Suprapubic skin (tissue), 4 donors: Measurements from ENCODE around the gene WHRN. TPM values are rescaled to one million over a fixed set of nuclear protein-coding genes. Genes with fewer than 3 reads are reported as not detected.

Experiments used
- DNase-seq, 2 donors: peaks; one replicate each; pipeline ENCODE4 v3.0.0-alpha.2; 2019; ENCODE audit warnings: low spot score in 2 of 2
- H3K27ac ChIP-seq: fragments of 200-600 bp; sonication (generic); one replicate; pipeline ENCODE4 v1.5.1; 2019
- H3K27me3 ChIP-seq: fragments of 200-600 bp; sonication (generic); one replicate; pipeline ENCODE4 v1.5.1; 2019
- H3K36me3 ChIP-seq: fragments of 200-600 bp; sonication (generic); one replicate; pipeline ENCODE4 v1.5.1; 2019
- H3K4me1 ChIP-seq: fragments of 200-600 bp; sonication (generic); one replicate; pipeline ENCODE4 v1.5.1; 2019
- H3K4me3 ChIP-seq: fragments of 200-600 bp; sonication (generic); one replicate; pipeline ENCODE4 v1.5.1; 2019; ENCODE audit warnings: mild to moderate bottlenecking
- H3K9me3 ChIP-seq: fragments of 200-600 bp; sonication (generic); one replicate; pipeline ENCODE4 v1.5.1; 2019
- CTCF ChIP-seq, 2 donors: fragments of 200-600 bp in 1 of 2; fragments of 450-650 bp in 1 of 2; sonication (generic) in 1 of 2; IDR thresholded peaks; one replicate each; pipeline ENCODE4 v1.5.1; 2016 to 2019; ENCODE audit warnings: antibody characterized with exemption in 2 of 2, mild to moderate bottlenecking in 1 of 2, moderate library complexity in 1 of 2
- EP300 ChIP-seq: sonication (generic); formaldehyde crosslinking; IDR thresholded peaks from one replicate; pipeline ENCODE4 v1.6.1; 2017; ENCODE audit warnings: antibody characterized with exemption
- POLR2A ChIP-seq, 2 donors: fragments of 450-650 bp; IDR thresholded peaks; one replicate each; pipeline ENCODE4 v1.6.1; 2017; ENCODE audit warnings: antibody characterized with exemption in 2 of 2, mild to moderate bottlenecking in 2 of 2, moderate library complexity in 2 of 2
- POLR2AphosphoS5 ChIP-seq, 3 donors: sonication (generic); formaldehyde crosslinking; IDR thresholded peaks; one replicate each; pipeline ENCODE4 v1.6.1; 2017; ENCODE audit warnings: antibody characterized with exemption in 3 of 3
- WGBS: methylation state at CpG from one replicate; pipeline ENCODE4 v1.1.5; 2018; 5-methylcytosine and 5-hydroxymethylcytosine counted together
- total RNA-seq, 4 donors: library from RNA; depleted of rRNA; stranded (reverse); fragments of >200 nt; gene quantifications; one replicate each; pipeline ENCODE4 v1.1.0, GENCODE V29; 2016

The WHRN gene
- total RNA-seq, 4 donors from 2014 or later: 7.7 to 25.9 (median 14.8) TPM

- Histone ChIP-seq H3K9me3 (no peaks in the 10 kb centered on the region), H3K36me3 (no peaks in the 10 kb centered on the region), H3K27me3 (no peaks in the 10 kb centered on the region), H3K4me1 (peaks cover 19% of the 10 kb centered on the region), H3K27ac (no peak overlapping the region), H3K4me3 (no peak overlapping the region)
- DNase-seq: no peak
- TF ChIP-seq CTCF (IDR thresholded peaks at IDR 0.05): no peak
- no peak for TF ChIP-seq POLR2AphosphoS5 (IDR thresholded peaks at IDR 0.05)
- TF ChIP-seq POLR2A (IDR thresholded peaks at IDR 0.05): no peak
- no peak for TF ChIP-seq EP300
- 67% methylated on average over 5 of the region's 5 CpGs for WGBS
These were observed 59.7 kb downstream of the WHRN start for GRCh38 chr9:114445616-114446015.

- no peak overlapping the region for H3K4me3 ChIP-seq
- 33% methylated on average over 1 of the region's 1 CpG for WGBS
- no peaks in the 10 kb centered on the region for H3K36me3 ChIP-seq
- no peak for TF ChIP-seq CTCF (IDR thresholded peaks at IDR 0.05)
- no peak for TF ChIP-seq POLR2A (IDR thresholded peaks at IDR 0.05)
- no peak for TF ChIP-seq EP300
- TF ChIP-seq POLR2AphosphoS5 (IDR thresholded peaks at IDR 0.05): no peak
- H3K4me1 ChIP-seq: peaks cover 11% of the 10 kb centered on the region
- H3K9me3 ChIP-seq: no peaks in the 10 kb centered on the region
- no peak for DNase-seq
- H3K27ac ChIP-seq: no peak overlapping the region
- no peaks in the 10 kb centered on the region for H3K27me3 ChIP-seq
These were observed 63.3 kb downstream of the WHRN start for GRCh38 chr9:114442022-114442421.

- H3K4me3 ChIP-seq: no peak overlapping the region
- no peaks in the 10 kb centered on the region for H3K27me3 ChIP-seq
- 91% methylated on average over 2 of the region's 2 CpGs for WGBS
These were observed 67.8 kb downstream of the WHRN start for GRCh38 chr9:114437401-114437893.

GRCh38 chr9:114434878-114435311 lies 70.4 kb downstream of the WHRN start:
- no peak for TF ChIP-seq EP300
- TF ChIP-seq POLR2AphosphoS5 (IDR thresholded peaks at IDR 0.05): no peak
- TF ChIP-seq CTCF (IDR thresholded peaks at IDR 0.05): peak in 1 of 2 donors; percentile 32
- TF ChIP-seq POLR2A (IDR thresholded peaks at IDR 0.05): no peak
- Histone ChIP-seq H3K27ac (no peak overlapping the region), H3K4me3 (no peak overlapping the region), H3K27me3 (no peaks in the 10 kb centered on the region), H3K9me3 (no peaks in the 10 kb centered on the region), H3K36me3 (no peaks in the 10 kb centered on the region), H3K4me1 (no peaks in the 10 kb centered on the region)
- no peak for DNase-seq
- WGBS: 52% methylated on average over 9 of the region's 9 CpGs

More at GRCh38 chr9:114437401-114437893, 67.8 kb downstream of the WHRN start:
- Histone ChIP-seq H3K36me3 (no peaks in the 10 kb centered on the region), H3K27ac (no peak overlapping the region), H3K9me3 (no peaks in the 10 kb centered on the region), H3K4me1 (no peaks in the 10 kb centered on the region)
- no peak for DNase-seq
- TF ChIP-seq EP300: no peak
- TF ChIP-seq CTCF (IDR thresholded peaks at IDR 0.05): no peak
- TF ChIP-seq POLR2A (IDR thresholded peaks at IDR 0.05): no peak
- no peak for TF ChIP-seq POLR2AphosphoS5 (IDR thresholded peaks at IDR 0.05)

- no peak for DNase-seq
- no peaks in the 10 kb centered on the region for H3K36me3 ChIP-seq
- H3K9me3 ChIP-seq: no peaks in the 10 kb centered on the region
- no peak for TF ChIP-seq POLR2A (IDR thresholded peaks at IDR 0.05)
- no peak for TF ChIP-seq CTCF (IDR thresholded peaks at IDR 0.05)
- no peak for TF ChIP-seq EP300
- no peak for TF ChIP-seq POLR2AphosphoS5 (IDR thresholded peaks at IDR 0.05)
- WGBS: 65% methylated on average over 6 of the region's 6 CpGs
- no peak overlapping the region for H3K27ac ChIP-seq
- no peaks in the 10 kb centered on the region for H3K27me3 ChIP-seq
- H3K4me3 ChIP-seq: no peak overlapping the region
- H3K4me1 ChIP-seq: no peaks in the 10 kb centered on the region
These were observed 71.5 kb downstream of the WHRN start for GRCh38 chr9:114433720-114434255.
